Measurements from ENCODE around the gene RAB39A.

The RAB39A gene

DNA sequence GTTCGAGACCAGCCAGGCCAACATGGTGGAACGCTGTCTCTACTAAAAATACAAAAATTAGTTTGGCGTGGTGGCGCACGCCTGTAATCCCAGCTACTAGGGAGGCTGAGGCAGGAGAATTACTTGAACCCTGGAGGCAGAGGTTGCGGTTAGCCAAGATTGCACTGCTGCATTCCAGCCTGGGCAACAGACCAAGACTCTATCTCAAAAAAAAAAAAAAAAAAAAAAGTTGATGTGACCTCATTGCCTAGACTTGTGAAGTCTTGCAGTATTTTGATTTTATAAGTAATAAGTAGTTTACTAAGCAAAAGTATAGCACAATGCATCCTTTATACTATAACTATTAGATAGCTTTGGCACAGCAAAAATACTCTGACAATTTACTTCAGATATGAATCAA, 70.5 kb downstream of the RAB39A start:
- no peaks in the 10 kb centered on the region for H3K27me3 ChIP-seq (ENCODE audit: control insufficient read depth, insufficient read depth, low read length, poor library complexity, severe bottlenecking)
- H3K4me1 ChIP-seq (ENCODE audit: control insufficient read depth, insufficient read depth, low read length), result no peaks in the 10 kb centered on the region
- no peaks in the 10 kb centered on the region for H3K36me3 ChIP-seq (ENCODE audit: control insufficient read depth, insufficient read depth, low read length)
- WGBS, 2 experiments, result 91 to 93% methylated on average over 6 of the region's 6 CpGs
- H3K4me3 ChIP-seq (ENCODE audit: insufficient read depth, low read depth, low read length), result no peak overlapping the region
- no peak overlapping the region for H3K27ac ChIP-seq (ENCODE audit: insufficient read depth, low read depth, low read length, poor library complexity, severe bottlenecking)
- H3K9me3 ChIP-seq (ENCODE audit: control insufficient read depth, low read length), result no peaks in the 10 kb centered on the region

- Histone ChIP-seq H3K9me3 (ENCODE audit: control insufficient read depth, low read length) (no peaks in the 10 kb centered on the region), H3K27ac (ENCODE audit: insufficient read depth, low read depth, low read length, poor library complexity, severe bottlenecking) (no peak overlapping the region), H3K4me1 (ENCODE audit: control insufficient read depth, insufficient read depth, low read length) (no peaks in the 10 kb centered on the region), H3K4me3 (ENCODE audit: insufficient read depth, low read depth, low read length) (no peak overlapping the region), H3K27me3 (ENCODE audit: control insufficient read depth, insufficient read depth, low read length, poor library complexity, severe bottlenecking) (no peaks in the 10 kb centered on the region), H3K36me3 (ENCODE audit: control insufficient read depth, insufficient read depth, low read length) (no peaks in the 10 kb centered on the region)
- 36 to 42% methylated on average over 5 to 6 of the region's 6 CpGs for WGBS, 2 experiments
Measured at GRCh38 chr11:107999759-108000455, 71.7 kb downstream of the RAB39A start.

DNA sequence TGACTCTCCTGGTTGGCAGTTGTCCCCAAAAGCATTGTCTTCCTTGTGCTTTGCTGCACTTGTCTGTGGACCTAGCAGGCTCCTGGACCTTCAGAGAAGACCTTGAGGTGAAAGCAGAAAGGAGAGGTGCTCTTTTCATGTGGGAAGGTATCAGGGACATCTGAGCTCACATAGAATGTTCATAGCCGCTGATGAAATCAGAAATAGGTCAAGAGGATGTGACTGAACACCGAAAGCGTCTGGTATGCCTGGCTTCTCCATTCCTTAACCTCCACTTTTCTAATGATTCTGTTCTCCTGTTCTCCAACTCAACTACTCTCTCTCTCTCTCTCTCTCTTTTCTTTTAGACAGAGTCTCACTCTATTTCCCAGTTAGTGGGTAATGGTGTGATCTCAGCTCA, 74.2 kb downstream of the RAB39A start:
- Histone ChIP-seq H3K27ac (ENCODE audit: insufficient read depth, low read depth, low read length, poor library complexity, severe bottlenecking) (no peak overlapping the region), H3K36me3 (ENCODE audit: control insufficient read depth, insufficient read depth, low read length) (no peaks in the 10 kb centered on the region), H3K4me1 (ENCODE audit: control insufficient read depth, insufficient read depth, low read length) (no peaks in the 10 kb centered on the region), H3K27me3 (ENCODE audit: control insufficient read depth, insufficient read depth, low read length, poor library complexity, severe bottlenecking) (no peaks in the 10 kb centered on the region), H3K9me3 (ENCODE audit: control insufficient read depth, low read length) (no peaks in the 10 kb centered on the region), H3K4me3 (ENCODE audit: insufficient read depth, low read depth, low read length) (no peak overlapping the region)
- 91 to 93% methylated on average over 3 of the region's 3 CpGs for WGBS, 2 experiments

- Histone ChIP-seq H3K27me3 (ENCODE audit: control insufficient read depth, insufficient read depth, low read length, poor library complexity, severe bottlenecking) (no peaks in the 10 kb centered on the region), H3K9me3 (ENCODE audit: control insufficient read depth, low read length) (no peaks in the 10 kb centered on the region), H3K27ac (ENCODE audit: insufficient read depth, low read depth, low read length, poor library complexity, severe bottlenecking) (no peak overlapping the region), H3K36me3 (ENCODE audit: control insufficient read depth, insufficient read depth, low read length) (no peaks in the 10 kb centered on the region), H3K4me3 (ENCODE audit: insufficient read depth, low read depth, low read length) (no peak overlapping the region), H3K4me1 (ENCODE audit: control insufficient read depth, insufficient read depth, low read length) (no peaks in the 10 kb centered on the region)
- WGBS, 2 experiments, result 86 to 90% methylated on average over 5 of the region's 5 CpGs
Measured at GRCh38 chr11:108003623-108004022, 75.4 kb downstream of the RAB39A start.

DNA sequence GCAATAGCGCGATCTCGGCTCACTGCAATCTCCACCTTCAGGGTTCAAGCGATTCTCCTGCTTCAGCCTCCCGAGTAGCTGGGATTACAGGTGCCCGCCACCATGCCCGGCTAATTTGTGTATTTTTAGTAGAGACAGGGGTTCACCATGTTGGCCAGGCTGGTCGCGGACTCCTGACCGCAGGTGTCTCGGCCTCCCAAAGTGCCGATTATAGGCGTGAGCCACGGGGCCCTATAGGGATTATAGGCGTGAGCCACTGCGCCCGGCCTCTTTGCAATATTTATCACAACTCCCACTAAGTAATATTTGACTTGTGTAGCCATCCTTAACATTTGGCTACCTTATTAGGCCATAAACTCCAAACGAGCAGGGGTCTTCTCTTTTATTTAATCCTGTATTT, 79.6 kb downstream of the RAB39A start:
- no peaks in the 10 kb centered on the region for H3K36me3 ChIP-seq (ENCODE audit: control insufficient read depth, insufficient read depth, low read length)
- H3K4me1 ChIP-seq (ENCODE audit: control insufficient read depth, insufficient read depth, low read length), result peaks cover 11% of the 10 kb centered on the region
- H3K4me3 ChIP-seq (ENCODE audit: insufficient read depth, low read depth, low read length), result no peak overlapping the region
- no peaks in the 10 kb centered on the region for H3K27me3 ChIP-seq (ENCODE audit: control insufficient read depth, insufficient read depth, low read length, poor library complexity, severe bottlenecking)
- no peak overlapping the region for H3K27ac ChIP-seq (ENCODE audit: insufficient read depth, low read depth, low read length, poor library complexity, severe bottlenecking)
- WGBS, 2 experiments, result 93 to 95% methylated on average over 18 of the region's 18 CpGs
- H3K9me3 ChIP-seq (ENCODE audit: control insufficient read depth, low read length), result no peaks in the 10 kb centered on the region

DNA sequence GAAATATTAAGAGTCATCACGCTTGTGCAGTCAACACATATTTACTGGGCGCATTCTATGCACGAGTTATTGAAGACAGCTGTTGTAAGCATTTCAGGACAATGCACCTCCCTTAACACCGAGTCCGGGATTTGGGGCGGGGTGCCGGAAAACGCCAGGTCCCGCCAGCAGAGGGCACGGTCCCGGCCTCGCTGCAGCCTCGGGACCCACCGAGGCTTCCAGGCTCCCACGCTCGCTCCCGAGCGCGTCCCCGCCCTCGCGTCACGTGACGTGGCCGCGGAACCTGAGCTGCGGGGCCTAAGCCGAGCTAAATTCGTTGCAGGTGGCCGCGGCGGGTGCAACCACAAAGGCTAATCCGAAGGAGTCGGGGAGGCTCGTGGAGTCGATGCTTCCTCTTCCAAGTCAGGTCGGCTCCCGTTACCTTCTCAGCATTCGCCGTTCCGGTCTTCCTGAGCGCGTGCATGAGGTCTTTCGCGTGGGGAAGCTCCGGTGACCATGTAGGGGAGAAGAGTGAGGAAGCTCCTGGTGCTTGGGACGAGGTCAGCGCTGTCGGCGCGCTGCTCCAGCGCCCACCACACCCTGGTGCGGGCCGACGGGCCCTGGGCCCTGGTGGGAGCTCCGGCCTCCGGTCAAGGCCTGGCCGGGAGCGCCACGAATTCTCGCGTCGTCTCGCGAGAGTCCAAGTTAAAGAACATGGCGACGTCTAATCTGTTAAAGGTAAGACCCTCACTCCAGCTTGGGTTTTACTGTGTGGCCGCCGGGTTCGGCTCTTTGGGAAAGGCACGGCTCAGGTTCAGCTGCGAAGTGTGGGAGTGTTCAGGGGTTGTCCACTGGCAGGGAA, 80.6 kb downstream of the RAB39A start, which contains the start of gene CUL5:
Gene CUL5, plus strand, starts transcription at position 243 of the 841 bp plus-strand sequence. Its CDS starts 451 bp downstream, at position 694.
- H3K4me1 ChIP-seq (ENCODE audit: control insufficient read depth, insufficient read depth, low read length), result peaks cover 13% of the 10 kb centered on the region
- no peaks in the 10 kb centered on the region for H3K9me3 ChIP-seq (ENCODE audit: control insufficient read depth, low read length)
- no peaks in the 10 kb centered on the region for H3K27me3 ChIP-seq (ENCODE audit: control insufficient read depth, insufficient read depth, low read length, poor library complexity, severe bottlenecking)
- H3K4me3 ChIP-seq (ENCODE audit: insufficient read depth, low read depth, low read length), result peak within 1 kb of the TSS; percentile 89
- 1% methylated on average over 72 of the region's 72 CpGs for WGBS, 2 experiments
- no peaks in the 10 kb centered on the region for H3K36me3 ChIP-seq (ENCODE audit: control insufficient read depth, insufficient read depth, low read length)
- peak within 1 kb of the TSS; percentile 97 for H3K27ac ChIP-seq (ENCODE audit: insufficient read depth, low read depth, low read length, poor library complexity, severe bottlenecking)

DNA sequence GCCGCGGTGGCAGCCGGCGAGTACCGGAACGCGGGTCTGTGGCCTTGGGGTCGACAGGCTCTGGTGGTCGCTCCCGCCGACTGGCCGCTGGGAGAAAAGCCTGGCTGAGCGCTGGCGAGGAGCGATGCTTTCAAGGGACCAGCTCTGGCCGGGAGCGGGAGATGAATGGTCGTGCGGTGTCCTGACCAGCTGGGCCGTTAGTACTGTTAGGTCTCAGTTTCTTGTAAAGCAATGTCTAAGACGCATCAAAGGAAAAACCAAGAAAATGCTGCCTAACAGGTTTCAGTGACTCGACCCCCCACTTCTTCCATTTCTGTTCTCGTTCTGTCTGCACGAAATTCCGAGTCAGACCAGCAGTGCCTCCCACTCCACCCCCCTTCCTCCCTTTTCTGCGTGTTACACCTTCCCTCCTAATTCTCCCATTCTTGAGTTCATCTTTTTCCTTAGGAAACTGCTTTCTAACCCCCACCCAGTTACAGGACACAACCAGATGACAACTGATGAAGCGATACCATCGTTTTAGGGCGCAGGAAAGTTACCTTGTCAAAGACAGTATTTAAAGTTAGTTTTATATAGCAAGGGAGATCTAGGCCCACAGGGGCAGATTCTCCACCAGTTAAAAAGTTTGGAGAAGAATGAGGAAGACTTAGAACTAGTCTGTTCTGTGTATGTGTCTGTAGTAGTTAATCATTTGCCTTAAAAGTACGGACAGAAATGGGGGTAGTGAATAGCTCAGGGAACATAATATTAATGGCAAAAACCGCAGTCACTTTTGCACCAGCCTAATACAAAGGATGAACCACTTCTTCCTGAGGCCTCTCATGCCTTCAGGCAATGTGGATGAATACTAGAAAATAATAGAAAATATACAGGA, 81.5 kb downstream of the RAB39A start:
- H3K36me3 ChIP-seq (ENCODE audit: control insufficient read depth, insufficient read depth, low read length), result no peaks in the 10 kb centered on the region

GRCh38 chr11:108012139-108012725, 84.0 kb downstream of the RAB39A start:
- H3K9me3 ChIP-seq (ENCODE audit: control insufficient read depth, low read length), result no peaks in the 10 kb centered on the region
- 95 to 97% methylated on average over 5 of the region's 5 CpGs for WGBS, 2 experiments
- H3K27ac ChIP-seq (ENCODE audit: insufficient read depth, low read depth, low read length, poor library complexity, severe bottlenecking), result no peak overlapping the region
- H3K4me1 ChIP-seq (ENCODE audit: control insufficient read depth, insufficient read depth, low read length), result peaks cover 14% of the 10 kb centered on the region
- no peaks in the 10 kb centered on the region for H3K36me3 ChIP-seq (ENCODE audit: control insufficient read depth, insufficient read depth, low read length)
- no peak overlapping the region for H3K4me3 ChIP-seq (ENCODE audit: insufficient read depth, low read depth, low read length)
- no peaks in the 10 kb centered on the region for H3K27me3 ChIP-seq (ENCODE audit: control insufficient read depth, insufficient read depth, low read length, poor library complexity, severe bottlenecking)

More for the DNA sequence above, 81.5 kb downstream of the RAB39A start:
- Histone ChIP-seq H3K4me3 (ENCODE audit: insufficient read depth, low read depth, low read length) (peak overlapping the region; percentile 89), H3K4me1 (ENCODE audit: control insufficient read depth, insufficient read depth, low read length) (peaks cover 14% of the 10 kb centered on the region), H3K9me3 (ENCODE audit: control insufficient read depth, low read length) (no peaks in the 10 kb centered on the region), H3K27ac (ENCODE audit: insufficient read depth, low read depth, low read length, poor library complexity, severe bottlenecking) (peak overlapping the region; percentile 97), H3K27me3 (ENCODE audit: control insufficient read depth, insufficient read depth, low read length, poor library complexity, severe bottlenecking) (no peaks in the 10 kb centered on the region)
- WGBS, 2 experiments, result 4 to 5% methylated on average over 30 to 31 of the region's 31 CpGs
